Stimulated activated CD4-positive, alpha-beta T cell treated with anti-CD3 and anti-CD28 coated beads, Interleukin-2, amount 100 ng/mL, for 24 hours (primary cell): ENCODE data around the gene BSDC1.

ENCODE experiments used
- DNase-seq, 2 donors: peaks; one replicate each; pipeline ENCODE4 v3.0.0-alpha.2; 2020

BSDC1 gene

DNA sequence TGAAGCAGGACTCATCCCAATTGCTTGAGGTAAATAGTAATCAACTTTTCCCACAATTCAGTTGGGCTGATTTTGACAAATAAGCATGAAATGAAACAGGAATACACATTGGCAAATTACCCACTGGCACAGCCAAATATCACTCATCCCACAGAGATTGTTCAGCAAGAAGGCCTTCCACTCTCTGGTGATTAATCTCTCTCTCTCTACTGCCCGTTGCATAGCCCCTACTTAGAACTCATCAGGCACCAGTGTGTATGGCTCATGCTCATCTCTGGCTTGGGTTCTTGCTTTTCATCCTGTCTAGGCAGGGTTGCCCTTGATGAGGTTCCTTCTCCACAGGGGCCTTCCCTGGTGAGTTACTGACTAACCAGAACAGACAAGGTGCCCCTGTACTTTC lies 1.1 kb downstream of the BSDC1 start:
- DNase-seq, result no peak

GRCh38 chr1:32392325-32392724 lies 1.9 kb downstream of the BSDC1 start:
- DNase-seq, result no peak

GRCh38 chr1:32390904-32391870 lies 3.1 kb downstream of the BSDC1 start:
- no peak for DNase-seq

DNA sequence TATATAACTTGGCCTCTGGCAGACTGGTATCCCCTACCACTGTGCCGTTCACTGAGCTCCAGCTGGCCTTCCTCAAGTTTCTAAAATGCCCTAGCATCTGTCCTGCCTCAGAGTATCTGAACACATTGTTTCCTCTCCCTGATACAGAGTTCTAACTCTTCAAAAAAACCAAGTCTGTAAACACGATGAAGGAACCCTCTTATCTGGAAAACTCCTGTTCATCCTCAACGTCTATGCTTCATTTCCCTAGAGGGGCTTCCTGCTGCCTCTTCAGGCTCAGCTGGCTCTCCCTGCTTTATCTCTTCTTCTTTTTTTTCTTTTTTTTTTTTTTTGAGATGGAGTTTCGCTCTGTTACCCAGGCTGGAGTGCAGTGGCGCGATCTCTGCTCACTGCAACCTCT lies 5.6 kb downstream of the BSDC1 start:
- no peak for DNase-seq

GRCh38 chr1:32386676-32387392 lies 7.4 kb downstream of the BSDC1 start:
- DNase-seq, result no peak

- DNase-seq, result no peak
These were observed 14.2 kb downstream of the BSDC1 start for GRCh38 chr1:32380057-32380456.

DNA sequence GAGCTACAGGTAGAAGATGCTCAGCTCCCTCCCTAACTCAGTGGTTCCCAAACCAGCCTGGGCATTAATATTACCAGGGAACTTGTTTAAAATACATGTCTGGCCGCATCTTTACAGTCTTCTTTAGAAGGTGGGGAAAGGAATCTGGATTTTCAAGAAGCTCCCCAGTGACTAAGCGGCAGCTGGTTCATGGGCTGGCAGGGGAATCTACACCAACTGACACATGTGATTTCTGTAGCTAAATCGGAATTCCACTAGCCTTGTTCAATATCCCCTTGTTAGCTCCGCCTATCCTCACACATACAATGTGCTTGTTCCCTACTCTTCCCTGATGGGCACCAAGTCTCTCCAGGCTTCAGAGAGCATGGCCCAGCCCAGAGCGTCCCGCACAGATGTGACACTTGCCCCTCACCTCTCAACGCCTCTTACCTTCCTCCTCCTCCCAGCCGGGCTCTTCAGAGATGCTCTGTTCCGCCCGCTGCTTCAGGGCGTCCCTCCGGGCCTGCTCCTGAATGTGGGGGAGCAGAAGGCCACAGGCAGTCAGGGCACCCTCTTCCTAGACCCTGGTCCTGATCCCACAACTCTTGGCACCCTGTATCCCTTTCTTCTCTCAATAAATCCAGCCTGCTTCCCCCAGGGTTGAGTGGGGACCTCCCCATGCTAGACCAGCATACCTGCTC lies 16.6 kb downstream of the BSDC1 start:
- DNase-seq, result no peak

DNA sequence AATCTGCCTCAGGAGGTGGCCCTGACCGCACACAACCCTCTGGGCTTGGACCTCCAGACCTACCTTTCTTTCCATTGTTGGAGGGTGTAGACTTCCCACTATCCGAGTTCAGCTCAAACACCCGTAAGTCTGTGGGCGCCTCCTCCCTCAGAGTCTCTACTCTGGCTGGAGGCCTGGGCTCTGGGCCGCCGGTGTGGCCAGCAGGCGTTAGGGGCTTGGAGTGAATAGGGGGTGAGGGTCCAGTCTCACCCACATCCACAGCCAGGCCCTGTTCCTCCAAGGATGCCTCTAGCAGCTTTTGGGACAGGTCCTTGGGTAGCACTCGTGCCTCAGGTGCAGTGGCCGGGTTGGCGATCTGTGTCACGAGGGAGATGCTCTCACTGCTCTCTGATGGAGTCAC lies 18.0 kb downstream of the BSDC1 start:
- no peak for DNase-seq

DNA sequence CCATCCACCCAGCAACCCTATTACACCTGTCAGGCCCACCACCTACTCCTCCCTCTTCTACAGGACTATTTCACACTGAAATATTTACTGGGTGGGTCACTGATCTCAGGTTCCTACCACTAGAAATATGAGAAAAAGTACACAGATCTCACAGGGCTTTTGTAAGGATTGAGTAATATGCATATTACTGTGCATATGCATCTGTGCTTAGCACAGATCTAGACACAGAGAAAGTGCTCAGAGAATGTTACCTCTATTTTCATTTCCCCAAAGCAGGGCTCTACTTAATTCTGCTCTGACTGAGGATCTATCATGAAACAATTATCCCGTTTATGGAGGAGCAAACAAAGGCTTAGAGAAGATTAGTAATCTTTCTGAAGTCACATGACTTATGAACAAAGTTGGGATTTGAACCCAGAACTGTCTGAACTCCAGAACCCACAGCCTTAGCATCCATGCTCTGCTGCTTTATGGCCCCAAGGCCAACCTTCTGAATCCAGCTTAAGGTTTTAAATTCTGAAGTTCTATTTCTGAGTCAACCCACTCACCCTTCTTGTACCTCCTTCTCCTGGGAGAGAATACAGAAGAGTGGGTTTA lies 20.1 kb downstream of the BSDC1 start:
- DNase-seq, result no peak

- DNase-seq, result no peak
These were observed 22.0 kb downstream of the BSDC1 start for GRCh38 chr1:32372149-32372756.

DNA sequence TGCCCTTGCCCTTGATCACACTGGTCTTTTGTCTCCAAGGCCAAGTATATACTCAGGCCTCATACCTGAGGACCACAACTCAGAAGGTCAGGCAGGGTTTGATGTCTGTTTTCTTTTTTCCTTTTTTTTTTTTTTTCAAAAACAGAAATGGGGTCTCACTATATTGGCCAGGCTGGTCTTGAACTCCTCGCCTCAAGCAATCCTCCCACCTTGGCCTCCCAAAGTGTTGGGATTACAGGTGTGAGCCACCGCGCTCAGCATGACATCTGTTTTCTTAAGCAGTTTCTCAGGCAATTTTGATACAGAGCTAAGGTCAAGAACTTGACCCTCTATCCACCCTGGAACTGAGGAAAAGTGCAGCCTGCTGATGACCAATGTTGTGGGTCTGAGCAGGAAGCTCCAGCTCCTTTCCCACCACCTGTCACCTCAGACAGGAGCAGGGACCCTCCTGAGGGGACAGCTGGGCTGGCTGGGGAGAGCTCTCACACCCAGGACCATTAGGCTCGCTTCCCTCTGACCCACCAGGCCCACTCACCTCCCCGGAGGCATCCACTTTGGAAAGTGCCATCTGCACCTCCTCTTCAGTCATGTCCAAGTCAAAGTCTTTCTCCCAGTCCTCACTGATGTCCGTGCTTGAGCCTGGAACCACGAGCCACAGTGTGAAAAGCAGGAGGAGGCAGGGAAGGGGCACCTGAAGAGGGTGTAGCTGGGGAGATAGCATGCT lies 26.2 kb downstream of the BSDC1 start:
- no peak for DNase-seq

DNA sequence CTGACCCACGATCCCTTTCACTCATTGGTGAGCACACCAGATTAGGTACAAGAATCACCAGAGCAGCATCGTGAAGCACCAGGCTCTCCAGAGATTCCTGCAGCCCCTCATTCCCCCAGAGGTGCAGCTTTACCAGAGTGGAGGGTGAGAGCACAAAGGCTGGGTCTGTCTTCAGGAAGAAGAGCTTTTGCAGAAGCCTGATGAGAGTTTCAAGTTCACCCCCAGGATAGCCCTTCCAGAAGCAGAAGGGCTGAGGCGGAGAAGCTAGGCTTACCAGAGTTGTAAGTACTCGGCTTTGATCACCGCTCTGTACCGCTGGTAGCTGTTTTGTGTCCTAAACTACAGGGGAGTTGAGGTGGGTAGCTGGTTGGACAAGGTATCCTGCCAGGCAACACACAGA lies 28.8 kb downstream of the BSDC1 start:
- no peak for DNase-seq

GRCh38 chr1:32364836-32365235 lies 29.4 kb downstream of the BSDC1 start:
- no peak for DNase-seq

GRCh38 chr1:32363713-32364112 lies 30.5 kb downstream of the BSDC1 start:
- no peak for DNase-seq

- no peak for DNase-seq
These were observed 31.5 kb downstream of the BSDC1 start, which contains the start of the genes FAM229A and TSSK3 for GRCh38 chr1:32362474-32363313. FAM229A (minus strand) TSS chr1:32362485; CDS start chr1:32362091, 394 bp downstream. TSSK3 (plus strand) TSS chr1:32362539; CDS start chr1:32362702, 163 bp downstream.

DNA sequence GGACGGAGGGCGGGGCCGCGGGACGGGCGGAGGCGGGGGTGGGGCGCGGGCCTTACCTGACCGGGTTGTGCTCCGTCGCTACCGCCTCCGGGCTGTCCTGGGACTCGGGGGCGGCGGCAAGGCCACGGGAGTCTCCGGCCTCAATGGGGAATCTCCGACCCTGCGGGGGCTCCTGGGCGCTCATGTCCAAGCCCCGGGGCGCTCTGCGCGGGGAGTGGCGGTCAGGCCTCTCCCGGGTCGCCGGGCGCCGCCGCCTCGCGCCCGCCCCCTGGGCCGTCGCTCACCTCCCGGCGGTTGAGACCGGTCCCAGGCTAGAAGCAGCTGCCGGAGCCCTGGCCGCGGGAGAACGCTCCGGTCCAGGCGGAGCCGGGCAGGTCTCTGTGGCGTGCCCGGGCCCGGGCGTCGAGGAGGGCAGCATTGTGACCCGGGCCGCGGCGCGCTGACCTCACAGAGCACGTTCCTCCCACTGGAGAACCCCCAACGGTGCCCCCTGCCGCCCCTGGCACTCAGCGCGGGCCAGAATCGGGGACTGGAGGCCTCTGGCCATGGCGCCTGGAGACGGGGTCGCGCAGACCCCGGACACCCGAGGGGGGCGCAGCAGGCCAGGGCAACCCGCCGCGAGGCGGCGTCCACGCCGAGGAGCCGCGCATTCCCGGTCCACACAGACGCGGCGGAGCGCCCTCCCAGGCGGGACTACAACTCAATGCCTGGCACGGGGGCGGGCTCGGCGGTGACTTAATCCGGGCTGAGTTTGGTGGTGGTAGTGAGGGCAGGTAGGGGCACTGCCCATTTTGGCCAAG lies 32.4 kb downstream of the BSDC1 start:
- peak; percentile 37 to 57 for DNase-seq

DNA sequence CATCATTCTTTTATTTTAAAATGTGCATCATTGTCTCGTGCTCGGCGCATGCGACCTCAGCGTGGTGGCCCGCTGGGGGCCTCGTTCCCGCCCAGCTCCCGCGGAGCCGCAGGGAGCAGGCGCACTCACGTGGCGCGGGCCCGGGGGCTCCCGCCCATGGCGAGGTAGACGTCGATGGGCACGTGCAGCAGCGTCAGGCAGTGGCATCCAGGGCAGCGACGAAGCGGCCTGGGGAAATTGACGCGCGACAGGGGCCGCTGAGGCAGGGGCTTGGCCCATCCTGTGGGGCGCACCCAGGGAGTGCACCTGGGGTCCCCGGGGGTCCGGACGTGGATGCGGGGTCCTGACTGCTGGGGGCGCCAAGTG lies 33.0 kb downstream of the BSDC1 start:
- no peak for DNase-seq

DNA sequence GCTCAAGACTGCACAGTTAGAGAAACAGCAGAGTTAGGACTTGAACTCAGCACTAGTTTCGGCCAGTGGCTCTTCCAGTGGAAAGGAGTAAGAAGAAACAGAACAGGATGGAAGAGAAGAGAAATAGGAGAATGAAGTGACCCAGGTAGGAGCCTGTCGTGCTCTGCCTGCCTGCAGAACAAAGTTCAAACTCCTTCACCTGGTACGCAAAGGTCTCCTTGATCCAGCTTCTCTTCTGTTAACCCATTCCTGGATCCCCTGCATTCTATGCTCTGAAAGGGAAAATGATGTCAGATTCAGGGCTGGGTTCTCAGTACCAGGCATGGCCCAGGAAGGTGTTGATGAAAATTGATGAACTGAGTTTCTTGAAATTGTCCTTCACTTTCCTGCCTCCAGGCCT lies 35.8 kb downstream of the BSDC1 start:
- DNase-seq, result no peak

- DNase-seq, result no peak
These were observed 36.6 kb downstream of the BSDC1 start for GRCh38 chr1:32357614-32358013.

- DNase-seq, result no peak
These were observed 37.8 kb downstream of the BSDC1 start for GRCh38 chr1:32356478-32356877.
